ENCODE measurements around the gene AKT1.
A peak's percentile ranks its signal among the peaks of the same experiment; 100 is the strongest.
"Not testable (repeated sequence)": the region's sequence is repeated elsewhere in the genome, so short reads cannot be mapped to it uniquely, and the experiment has no call there.

The AKT1 gene

DNA sequence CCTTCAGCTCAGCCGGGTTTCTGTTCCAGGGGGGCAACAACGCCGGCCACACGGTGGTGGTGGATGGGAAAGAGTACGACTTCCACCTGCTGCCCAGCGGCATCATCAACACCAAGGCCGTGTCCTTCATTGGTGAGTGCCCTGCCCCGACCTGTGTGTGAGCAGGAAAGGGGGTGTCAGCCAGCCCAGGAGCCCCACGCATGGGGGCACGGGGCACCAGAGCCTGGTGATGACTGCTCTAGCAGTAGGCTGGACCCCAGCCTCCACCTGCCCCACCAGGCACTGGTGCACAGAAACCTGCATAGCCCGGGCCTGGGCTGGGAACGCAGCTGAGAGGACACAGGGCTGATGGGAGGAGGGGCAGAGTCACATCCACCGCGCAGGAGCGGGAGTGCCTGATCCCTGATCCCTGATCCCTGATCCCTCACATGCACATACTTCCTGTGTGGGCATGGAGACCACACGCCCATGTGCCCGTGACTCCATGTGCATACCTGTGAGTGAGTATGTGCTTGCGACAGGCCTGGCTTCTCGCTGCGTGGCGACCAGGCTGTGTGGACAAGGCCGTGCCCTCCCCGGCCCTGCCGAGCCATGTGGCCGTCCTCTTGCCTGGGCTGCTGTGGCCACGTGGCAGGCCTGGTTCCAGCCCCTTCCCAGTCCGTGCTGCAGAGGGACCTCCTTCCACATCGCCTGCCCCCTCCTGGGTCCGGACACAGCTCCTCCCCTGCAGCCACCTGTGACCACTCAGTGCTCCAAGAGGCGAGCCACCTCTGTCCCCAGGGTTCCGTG is 60.4 kb downstream of the AKT1 start:
- no peak for DNase-seq

DNA sequence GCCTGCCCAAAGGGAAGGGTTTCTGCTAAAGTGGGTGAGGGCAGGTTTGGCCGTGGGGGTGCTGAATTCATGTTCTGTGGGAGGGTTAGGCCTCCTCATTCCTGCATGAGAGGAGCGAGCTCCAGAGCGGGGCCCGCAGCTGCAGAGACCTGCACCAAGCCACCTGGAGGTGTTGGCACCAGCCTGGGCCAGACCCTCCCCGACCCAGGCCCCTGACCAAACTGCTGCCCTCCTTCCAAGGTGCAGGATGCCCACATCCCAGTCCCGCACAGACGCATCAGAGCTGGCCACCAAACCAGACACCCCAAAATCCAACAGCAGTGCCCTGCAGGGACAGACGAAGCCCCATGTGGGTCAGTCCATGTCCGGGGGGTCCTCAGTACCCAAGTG is 61.0 kb downstream of the AKT1 start:
- no peak for DNase-seq

DNA sequence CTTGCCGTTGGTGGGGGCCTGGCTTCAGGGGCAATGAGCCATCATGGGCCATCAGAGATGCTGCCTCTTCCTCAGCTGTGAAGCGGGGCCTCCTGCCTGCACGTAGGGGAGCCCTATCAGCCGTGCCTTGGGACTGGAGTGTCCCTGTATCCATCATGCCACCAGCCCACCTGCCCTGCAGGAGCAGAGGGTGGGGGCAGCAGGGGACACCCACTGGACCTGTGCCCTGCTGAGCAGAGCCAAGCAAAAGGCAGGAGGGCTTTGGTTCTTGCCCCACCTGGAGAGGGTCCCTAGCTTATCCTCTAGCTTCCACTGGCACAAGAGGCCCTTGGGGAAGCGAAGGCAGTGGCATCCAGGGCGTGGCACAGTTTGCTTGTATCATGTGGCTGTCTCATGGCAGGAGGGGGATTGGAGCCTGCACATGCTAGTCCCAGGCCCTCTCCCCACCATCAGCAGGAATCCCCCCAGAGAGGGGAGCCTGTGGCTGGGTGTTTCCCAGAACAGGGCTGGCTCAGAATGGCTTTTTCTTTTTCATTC is 61.4 kb downstream of the AKT1 start:
- DNase-seq: no peak

DNA sequence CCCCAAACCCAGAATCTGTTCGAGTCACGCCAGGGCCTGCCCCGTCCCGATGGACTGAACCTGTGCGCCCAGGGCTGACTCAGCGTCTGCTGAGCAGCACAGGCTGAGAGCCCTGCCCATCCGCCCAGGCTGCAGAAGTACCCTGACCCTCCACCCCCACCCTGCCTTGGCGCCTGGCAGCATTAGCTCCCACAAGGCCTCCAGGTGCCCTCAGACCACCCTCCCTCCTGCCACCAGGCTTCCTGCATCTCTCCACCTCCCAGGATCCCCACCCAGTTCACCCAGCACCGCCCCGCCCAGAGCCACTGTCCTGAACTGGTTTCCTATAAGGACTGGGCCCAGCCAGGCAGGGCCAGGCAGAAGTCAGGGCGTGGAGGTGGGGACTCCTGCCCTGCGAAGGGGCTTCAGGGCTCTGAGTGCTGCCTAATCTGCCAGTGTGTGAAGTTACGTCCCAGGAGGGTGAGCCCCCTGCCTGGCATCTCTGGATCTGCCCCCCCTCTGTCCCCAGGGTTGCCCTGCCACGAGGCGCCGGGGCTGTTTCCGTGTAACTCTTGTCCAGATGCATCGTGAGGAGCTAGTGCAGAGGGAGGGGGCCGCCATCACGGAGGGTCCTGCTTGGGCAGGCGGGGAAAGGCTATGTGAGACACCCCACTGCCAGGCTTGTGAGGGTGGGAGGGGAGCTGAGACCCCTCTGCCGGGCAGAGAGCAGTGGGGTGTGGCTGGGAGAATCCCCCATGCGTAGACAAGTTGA is 62.4 kb downstream of the AKT1 start:
- no peak for DNase-seq

DNA sequence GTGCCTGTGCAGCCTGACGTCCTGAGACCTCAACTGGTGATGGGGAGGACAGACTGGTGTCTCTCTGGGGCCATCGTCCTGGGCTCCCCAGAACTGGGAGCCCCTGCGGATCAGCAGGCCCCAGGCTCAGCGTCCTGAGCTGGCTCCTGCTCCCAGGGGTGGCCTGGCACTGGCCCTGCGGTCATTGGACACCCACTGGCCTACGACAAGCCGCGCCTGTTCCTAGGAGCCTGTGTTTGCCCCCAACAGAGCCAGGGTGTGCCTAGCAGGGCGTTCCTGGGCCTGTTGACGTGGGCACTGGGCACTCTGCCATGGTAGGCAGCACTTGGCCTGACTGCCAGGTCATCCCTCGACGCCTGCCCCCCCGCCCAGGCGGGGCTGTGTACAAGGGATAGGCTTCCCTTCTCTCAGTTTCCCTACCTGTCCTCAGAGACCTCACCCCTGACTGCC is 63.2 kb downstream of the AKT1 start:
- DNase-seq: no peak

DNA sequence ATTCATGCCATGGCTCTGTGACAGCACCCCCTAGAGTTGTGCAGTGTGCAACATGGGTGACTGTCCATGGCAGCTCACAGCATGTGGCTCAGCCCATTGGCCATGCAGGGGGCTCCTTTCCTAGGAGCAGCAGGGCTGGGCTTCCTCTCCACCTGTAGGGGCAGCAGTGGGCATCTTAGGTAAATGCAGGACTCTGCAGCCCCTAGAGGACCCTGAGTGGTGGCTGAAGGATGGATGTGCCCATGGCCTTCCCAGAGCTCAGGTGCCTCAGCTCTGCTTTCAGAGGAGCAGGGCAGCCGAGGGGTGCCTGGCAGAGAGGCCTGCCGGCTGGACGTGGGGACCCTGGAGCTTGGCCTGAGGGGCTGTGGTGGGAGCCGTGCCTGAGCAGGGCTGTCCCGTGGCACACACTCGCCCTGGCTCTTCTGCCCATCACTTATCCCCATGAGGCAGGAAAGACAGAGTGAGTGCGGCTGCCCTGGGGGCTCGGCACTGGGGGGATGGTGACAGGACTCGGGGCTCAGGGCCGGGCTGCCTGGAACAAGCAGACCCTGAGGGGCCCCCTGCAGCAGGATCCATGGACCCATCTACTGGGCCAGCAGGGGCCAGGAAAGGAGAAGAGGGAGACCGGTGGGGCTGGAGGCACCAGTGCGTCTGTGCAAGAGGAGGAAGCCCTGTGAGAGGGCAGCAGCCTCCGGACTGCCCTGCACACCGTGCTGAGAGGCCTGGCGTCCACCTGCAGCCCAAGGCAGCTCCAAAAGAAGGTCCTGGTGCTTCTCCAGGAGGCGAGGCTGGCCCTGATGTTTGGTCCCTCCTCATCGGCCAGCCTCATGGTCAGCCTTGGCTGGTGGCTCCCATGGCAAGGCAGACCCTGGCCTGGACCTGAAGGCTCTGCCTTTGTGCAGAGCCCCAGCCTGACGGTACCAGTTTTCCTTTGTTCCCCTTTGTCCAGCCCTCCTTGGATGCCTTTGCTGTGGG is 63.9 kb downstream of the AKT1 start:
- no peak for DNase-seq

DNA sequence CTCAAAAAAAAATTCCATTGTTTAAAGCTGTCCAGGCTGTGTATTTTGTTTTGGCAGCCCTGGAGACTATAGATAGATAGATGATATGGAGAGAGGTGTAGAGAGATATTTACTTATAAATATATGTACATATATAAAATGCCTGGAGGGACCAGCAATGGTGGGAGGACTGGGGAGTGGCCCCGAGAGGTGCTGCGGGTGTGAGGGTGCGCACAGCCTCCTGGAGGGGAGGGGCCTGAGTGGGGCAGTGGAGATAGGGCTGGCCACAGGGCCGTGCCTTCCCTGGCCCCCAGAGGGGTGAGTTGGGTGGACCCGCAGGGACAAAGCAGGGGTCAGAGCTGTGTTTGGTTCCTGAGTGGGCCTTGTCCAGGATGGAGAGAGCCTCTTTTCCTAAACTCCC is 65.1 kb downstream of the AKT1 start:
- DNase-seq: no peak

DNA sequence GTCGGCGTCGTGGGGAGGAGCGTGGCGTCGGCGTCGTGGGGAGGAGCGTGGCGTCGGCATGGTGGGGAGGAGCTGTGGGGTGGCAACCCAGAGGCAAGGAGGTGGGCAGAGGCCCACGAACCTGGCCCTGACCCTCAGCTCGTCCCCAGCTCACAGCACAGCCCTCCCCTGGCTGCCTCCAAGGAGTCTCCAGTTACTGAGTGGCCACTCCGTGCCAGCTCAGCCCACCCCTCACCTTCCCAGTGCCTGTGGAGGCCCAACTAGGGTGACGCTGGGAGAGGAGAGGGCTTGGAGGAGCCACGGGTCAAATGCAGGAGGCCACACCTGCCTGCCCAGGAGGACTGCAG is 65.7 kb downstream of the AKT1 start:
- DNase-seq: no peak

DNA sequence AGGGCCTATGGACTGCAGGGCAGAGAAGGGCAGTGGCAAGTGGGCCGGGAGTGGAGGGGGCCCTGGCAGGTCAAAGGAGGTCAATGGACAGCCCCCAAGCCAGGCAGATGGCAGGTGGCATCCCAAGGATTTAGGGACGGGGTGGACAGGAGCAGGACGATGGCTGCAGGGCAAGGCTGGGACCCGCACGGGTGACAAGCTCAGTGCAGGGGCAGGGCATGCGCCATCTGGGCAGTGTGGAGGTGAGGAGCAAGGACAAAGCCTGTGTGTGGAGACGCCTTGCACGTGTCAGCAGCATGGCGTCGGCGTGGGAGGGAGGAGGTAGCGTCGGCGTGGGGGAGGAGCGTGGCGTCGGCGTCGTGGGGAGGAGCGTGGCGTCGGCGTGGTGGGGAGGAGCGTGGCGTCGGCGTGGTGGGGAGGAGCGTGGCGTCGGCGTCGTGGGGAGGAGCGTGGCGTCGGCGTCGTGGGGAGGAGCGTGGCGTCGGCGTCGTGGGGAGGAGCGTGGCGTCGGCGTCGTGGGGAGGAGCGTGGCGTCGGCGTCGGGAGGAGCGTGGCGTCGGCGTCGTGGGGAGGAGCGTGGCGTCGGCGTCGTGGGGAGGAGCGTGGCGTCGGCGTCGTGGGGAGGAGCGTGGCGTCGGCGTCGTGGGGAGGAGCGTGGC is 66.2 kb downstream of the AKT1 start:
- not testable (repeated sequence) for DNase-seq

DNA sequence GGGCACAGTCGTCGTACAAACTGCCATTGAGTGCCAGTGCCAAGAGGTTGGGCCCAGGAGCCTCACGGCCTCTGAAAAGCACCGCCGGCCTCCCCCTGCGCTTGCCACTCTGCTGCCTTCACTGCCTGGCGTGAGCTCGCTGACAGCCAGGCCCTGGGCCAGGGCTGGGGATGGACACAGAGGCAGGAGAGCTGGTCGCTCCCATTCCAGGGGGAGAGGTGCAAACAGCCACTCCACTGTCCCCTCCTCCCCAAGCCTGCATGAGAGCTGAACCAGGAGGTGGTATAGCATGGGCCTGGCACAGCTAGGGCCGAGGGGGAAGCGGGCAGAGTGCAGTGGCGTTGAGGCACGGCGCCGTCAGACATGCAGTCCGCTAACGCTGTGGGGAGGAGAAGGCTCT is 66.9 kb downstream of the AKT1 start:
- no peak for DNase-seq

DNA sequence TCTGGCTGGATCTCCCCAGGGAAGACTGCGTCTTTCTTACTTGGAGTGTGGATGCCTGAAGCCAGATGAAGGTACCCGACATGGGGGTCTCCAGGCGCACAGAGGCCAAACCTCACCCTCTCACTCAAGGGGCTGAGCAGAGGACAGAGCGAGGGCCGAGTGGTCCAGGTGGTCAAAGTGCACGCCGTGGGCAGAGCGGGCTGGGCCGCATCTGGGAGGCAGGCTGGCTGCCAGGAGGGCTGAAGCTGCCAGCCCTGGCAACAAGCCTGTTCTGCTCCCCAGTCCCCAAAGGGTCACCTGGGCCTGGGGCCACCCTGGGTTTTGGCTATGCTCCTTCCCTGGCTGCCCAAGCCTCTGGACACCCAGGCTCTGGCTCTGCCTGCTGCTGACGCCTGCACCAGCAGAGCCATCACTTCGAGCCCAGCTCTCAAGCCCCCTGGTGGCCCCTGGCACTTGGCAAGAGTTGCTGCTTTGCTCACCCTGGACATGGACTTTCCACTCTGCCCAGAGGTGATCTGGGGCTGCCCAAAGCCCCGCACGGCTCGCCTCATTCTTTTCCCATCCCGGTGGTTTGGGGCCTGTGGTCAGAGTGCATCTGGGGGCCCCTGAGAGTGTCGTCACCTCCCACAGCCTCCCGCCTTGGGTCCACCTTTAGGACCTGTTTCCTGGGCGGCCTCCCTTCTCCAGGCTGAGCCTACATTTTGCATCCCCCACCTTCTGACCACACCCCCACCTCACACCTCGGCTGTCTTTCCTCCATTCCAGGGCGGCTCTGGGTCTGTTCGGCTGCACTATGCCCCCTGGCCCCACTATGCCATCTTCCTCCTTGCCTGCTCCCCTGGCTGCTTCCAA is 68.7 kb downstream of the AKT1 start:
- peak in 1 of 3 donors; percentile 32 for DNase-seq

DNA sequence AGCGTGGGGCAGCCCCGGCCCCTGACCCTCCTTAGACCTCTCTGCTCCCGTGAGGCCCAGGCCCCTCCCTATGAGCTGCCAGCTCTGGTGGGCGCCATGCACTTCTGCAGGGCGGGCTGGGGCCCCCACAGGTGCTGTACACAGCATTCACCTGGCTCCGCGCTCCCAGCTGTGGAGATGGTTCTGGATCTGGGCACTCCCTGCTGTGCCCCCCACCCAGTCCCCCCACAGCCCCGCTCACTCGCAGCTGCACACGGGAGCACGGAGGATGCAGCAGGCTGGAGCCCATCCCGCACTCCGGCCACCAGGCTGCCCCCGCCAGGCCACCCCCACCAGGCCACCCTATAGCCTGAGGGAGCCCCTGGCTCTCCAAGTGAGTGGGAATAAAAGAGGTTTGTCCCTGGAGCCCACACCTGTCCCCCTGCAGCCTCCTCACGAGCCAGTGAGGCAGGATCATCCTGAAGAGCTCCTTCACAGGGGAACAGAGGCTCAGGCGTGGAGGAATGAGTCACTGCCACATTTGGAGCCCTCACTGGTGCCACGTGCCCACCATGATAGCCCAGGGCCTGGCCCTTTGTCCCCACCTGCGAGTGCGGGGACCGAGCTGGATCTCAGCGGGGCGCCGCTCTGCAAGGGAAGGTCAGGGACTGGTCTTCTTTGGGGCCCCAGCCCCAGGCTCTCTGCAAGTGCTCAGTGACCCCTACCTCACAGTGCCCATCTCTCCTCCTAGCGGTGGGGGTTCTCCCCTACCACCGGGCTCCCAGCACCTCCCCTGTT is 69.6 kb downstream of the AKT1 start:
- DNase-seq: no peak

DNA sequence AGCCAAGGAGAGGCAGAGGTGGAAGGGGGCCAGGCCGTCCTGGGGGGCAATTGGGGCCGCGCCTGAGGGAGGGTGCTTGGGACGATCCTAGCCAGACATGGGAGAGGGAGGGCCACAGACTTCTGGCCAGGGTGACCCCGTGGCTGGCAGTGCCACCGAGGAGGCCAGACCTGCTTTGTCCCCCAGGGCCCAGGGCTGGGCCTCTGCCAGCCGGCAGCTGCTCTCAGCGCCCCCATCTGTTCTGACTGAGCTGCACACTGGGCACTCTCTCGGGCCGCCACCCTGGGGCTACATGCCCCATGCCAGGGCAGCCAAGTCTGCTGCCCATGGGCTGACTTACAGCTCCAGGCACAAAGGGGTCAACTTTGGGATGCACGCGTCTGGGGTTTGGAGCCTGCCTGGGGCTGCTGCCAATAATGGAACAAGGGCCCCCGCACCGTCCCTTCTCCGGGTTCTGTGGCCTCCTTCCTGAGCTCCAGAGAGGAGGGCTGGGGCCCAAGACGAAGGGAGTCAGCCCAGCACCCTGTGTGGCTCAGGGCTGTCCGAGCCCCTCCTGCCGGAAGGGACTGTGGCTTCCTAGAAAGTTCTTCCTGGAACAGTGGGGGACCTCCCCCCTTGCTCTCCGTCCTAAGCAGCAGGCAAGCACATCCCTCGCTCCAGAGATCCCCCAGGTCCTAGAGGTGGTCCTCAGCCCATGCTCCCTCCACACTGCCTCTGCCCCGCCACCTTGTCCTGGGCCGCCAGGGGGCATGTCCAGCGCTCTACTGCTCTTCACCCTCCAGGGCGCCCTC is 70.4 kb downstream of the AKT1 start:
- peak in 2 of 3 donors; percentile 24 to 41 for DNase-seq

DNA sequence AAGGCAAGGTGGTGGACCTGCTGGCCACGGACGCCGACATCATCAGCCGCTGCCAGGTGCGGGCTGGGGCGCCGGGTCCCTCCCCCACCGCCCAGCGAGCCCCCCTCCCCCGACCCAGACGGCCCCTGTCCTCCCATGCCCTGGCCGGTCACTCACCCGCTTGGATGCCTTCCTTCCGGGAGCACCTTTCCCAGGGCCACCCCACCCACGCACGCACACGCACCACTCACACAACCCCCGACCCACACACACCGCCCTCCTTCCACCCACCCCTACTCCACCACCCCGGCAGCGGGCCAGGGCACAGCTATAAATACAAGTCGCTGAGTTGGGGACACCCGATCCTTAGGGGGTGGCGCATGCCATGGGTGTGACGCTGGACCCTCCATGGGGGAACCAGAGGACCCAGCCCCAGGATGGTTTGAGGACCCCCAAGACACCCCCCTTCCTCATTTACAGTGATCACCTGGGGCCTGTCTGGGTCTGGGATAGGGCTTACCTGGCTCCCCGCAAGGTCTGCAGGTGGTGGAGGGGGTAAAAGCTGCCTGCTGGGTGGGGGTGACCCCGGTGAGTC is 71.1 kb downstream of the AKT1 start:
- DNase-seq: peak in 2 of 3 donors; percentile 14 to 29

DNA sequence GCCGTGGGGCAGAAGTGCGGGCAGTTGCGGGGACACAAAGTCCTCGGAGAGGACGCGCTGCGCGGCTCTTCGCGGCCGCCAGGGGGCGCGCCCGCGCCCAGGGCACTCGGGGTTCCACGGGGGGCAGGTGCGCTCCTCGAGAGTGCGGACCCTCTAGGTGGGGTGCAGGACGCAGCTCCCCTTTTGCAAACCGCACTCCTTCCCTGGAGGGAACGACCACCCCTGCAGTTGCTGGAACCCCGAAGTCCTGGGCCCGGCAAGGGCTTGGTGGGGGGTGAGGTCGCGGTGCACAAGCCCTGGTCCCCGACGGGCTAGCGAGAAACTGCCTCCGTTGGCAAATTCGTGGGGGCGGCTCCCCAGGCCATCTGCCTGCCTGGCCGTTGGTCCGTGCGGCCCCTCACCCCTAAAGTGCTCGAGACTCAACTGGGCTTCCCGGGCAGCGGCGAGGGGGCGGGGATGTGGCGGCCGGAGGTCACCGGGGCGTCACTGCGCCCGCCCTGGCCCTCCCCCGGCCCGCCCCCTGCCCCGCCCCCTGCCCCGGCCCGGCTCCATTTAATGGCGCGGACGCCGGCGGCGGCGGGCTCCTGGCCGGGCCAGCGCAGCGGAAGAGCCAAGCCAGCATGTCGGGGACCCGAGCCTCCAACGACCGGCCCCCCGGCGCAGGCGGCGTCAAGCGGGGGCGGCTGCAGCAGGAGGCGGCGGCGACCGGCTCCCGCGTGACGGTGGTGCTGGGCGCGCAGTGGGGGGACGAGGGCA is 71.7 kb downstream of the AKT1 start, which contains the start of gene ADSS1:
Gene ADSS1 (plus strand): TSS at position 579 of the 756 bp plus-strand sequence. CDS start 42 bp downstream, at position 621.
- peak; percentile 72 to 91 (median 82) for DNase-seq

DNA sequence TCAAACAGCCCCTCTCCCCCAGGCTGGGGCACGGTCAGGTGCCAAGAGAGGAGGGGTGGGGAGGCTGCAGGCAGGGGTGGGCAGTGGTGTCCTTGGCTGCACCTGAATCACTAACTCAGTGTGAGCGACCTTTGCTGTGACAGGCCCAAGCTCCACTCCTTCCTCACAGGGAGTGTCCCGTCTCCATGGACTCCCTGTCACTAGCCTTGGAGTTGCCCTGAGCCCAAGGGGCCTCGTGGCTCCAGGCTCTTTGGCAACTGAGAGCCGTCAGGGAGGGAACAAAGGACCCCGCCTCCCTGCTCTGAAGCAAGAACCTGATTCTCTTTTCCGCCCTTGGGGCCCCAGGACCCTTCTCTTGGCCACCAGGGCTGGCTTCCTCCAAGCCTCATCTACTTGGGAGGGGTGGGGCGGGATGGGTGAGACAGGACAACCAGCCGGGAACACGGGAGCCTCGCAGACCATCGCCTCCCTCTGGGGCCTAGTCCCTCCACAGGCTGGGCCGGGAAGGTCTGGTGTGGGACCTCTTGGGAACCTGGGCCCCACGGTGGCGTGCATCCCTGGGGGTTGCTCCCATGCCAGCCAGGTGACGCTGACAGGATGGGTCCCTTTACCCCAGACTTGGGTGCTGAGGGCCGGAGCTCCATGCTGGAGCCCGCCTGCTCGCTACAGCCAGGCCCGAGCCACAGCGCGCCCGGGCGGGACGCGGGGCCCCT is 72.5 kb downstream of the AKT1 start:
- no peak for DNase-seq
